Vagina (tissue), 2 donors: ENCODE results near the gene NAT8. TPM values are rescaled to one million over a fixed set of nuclear protein-coding genes. Genes with fewer than 3 reads are reported as not detected.
"Not testable (repeated sequence)": the region's sequence is repeated elsewhere in the genome, so short reads cannot be mapped to it uniquely, and the experiment has no call there.

Source experiments
- DNase-seq, 2 donors: peaks; one replicate each; pipeline ENCODE4 v3.0.0-alpha.2; 2017; ENCODE audit errors: extremely low spot score in 2 of 2
- H3K27ac ChIP-seq: fragments of 200-600 bp; sonication (generic); one replicate; pipeline ENCODE4 v1.5.1; 2019
- H3K27me3 ChIP-seq: fragments of 200-600 bp; sonication (generic); one replicate; pipeline ENCODE4 v1.5.1; 2019
- H3K36me3 ChIP-seq, 2 donors: fragments of 200-600 bp; sonication (generic); one replicate each; pipeline ENCODE4 v1.5.1; 2017 to 2019
- H3K4me1 ChIP-seq: fragments of 200-600 bp; sonication (generic); one replicate; pipeline ENCODE4 v1.5.1; 2019
- H3K4me3 ChIP-seq, 2 donors: fragments of 200-600 bp; sonication (generic); 1 replicate in 1 of 2; 2 replicates in 1 of 2; pipeline ENCODE4 v1.5.1; 2016 to 2019
- H3K9me3 ChIP-seq: fragments of 200-600 bp; sonication (generic); one replicate; pipeline ENCODE4 v1.5.1; 2019
- CTCF ChIP-seq, 3 experiments: fragments of 450-650 bp in 2 of 3; fragments of 200-600 bp in 1 of 3; sonication (generic) in 1 of 3; IDR thresholded peaks; one replicate each; pipeline ENCODE4 v1.5.1; 2017 to 2019; ENCODE audit warnings: antibody characterized with exemption in 3 of 3, mild to moderate bottlenecking in 2 of 3, moderate library complexity in 2 of 3
- POLR2A ChIP-seq, 2 donors: fragments of 450-650 bp; IDR thresholded peaks; one replicate each; pipeline ENCODE4 v1.6.1; 2017; ENCODE audit warnings: antibody characterized with exemption in 2 of 2, mild to moderate bottlenecking in 2 of 2, moderate library complexity in 2 of 2
- POLR2AphosphoS5 ChIP-seq, 2 donors: sonication (generic); formaldehyde crosslinking; IDR thresholded peaks; one replicate each; pipeline ENCODE4 v1.9.0; 2017; ENCODE audit warnings: antibody characterized with exemption in 2 of 2, mild to moderate bottlenecking in 2 of 2, low read depth in 1 of 2; ENCODE audit not compliant: insufficient read depth in 1 of 2
- intact Hi-C: fragments of 100-400 bp; cut with DNase I; formaldehyde crosslinking; loops from one replicate; pipeline ENCODE4 v1.15.1; 2023
- total RNA-seq: library from RNA; depleted of rRNA; stranded (reverse); fragments of >200 nt; gene quantifications from one replicate; pipeline ENCODE4 v1.2.3, GENCODE V29; 2016

Gene NAT8
- total RNA-seq, 1 donor from 2014 or later: not detected

DNA sequence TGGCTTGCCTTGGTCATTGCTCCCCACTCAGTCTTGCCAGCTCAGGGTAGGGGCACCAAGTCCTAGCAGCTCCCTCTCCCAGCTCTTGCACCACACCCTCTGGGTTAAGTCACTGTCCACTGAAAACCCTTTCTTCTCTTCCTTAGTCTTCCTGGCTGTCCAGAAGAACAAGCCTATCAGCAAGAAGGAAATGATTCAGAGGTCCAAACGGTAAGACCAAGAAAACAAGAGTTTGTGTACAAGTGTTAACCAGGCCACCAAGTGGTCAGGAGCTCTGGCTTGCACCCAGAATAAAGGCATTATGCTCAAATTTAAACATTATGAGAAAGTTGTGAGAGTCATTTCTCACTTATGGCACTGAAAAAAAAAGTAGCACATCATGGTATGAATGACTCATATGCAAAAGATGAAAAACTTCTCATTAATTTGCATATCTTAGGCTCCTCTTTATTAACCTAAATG, 32.5 kb upstream of the NAT8 start:
- H3K4me3 ChIP-seq, DNase-seq, H3K27me3 ChIP-seq, H3K9me3 ChIP-seq, intact Hi-C loops, H3K27ac ChIP-seq, H3K36me3 ChIP-seq, H3K4me1 ChIP-seq: not testable (repeated sequence)

DNA sequence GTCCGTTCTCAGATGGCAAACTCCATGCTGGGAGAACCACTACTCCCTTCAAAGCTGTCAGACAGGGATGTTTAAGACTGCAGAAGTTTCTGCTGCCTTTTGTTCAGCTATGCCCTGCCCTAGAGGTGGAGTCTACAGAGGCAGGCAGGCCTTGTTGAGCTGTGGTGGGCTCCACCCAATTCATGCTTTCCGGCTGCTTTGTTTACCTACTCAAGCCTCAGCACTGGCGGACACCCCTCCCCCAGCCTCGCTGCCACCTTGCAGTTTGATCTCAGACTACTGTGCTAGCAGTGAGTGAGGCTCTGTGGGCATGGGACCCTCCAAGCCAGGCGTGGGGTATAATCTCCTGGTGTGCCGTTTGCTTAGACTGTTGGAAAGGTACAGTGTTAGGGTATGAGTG, 27.8 kb upstream of the NAT8 start:
- intact Hi-C loops, H3K36me3 ChIP-seq, H3K4me1 ChIP-seq, H3K4me3 ChIP-seq, H3K27ac ChIP-seq, DNase-seq, H3K9me3 ChIP-seq, H3K27me3 ChIP-seq: not testable (repeated sequence)

GRCh38 chr2:73667239-73667638, 25.0 kb upstream of the NAT8 start:
- not testable (repeated sequence) for H3K36me3 ChIP-seq, DNase-seq

DNA sequence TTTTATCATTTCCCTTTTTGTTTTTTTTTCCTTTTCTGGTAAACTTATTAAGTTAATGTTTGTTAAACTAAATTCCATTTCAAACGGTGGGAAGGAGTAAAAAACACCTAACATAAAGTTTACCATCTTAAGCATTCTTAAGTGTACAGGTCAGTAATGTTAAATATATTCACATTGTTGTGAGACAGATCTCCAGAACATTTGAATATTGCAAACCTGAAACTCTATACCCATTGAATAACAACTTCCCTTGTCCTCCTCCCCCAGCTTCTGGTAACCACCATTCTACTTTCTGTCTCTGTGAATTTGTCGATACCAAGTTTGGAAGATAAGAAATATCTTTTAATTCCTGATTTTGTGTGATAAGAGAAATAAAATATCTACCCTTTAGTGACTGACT, 12.0 kb upstream of the NAT8 start:
- H3K9me3 ChIP-seq: no peaks in the 10 kb centered on the region
- no peak overlapping the region for H3K4me3 ChIP-seq
- TF ChIP-seq POLR2A (IDR thresholded peaks at IDR 0.05): no peak
- TF ChIP-seq POLR2AphosphoS5 (IDR thresholded peaks at IDR 0.05; ENCODE audit: insufficient read depth in 1 of 2, low read depth in 1 of 2): no peak
- TF ChIP-seq CTCF (IDR thresholded peaks at IDR 0.05): no peak

More at GRCh38 chr2:73667239-73667638, 25.0 kb upstream of the NAT8 start:
- H3K27ac ChIP-seq, intact Hi-C loops, H3K4me3 ChIP-seq, H3K27me3 ChIP-seq, H3K9me3 ChIP-seq, H3K4me1 ChIP-seq: not testable (repeated sequence)

DNA sequence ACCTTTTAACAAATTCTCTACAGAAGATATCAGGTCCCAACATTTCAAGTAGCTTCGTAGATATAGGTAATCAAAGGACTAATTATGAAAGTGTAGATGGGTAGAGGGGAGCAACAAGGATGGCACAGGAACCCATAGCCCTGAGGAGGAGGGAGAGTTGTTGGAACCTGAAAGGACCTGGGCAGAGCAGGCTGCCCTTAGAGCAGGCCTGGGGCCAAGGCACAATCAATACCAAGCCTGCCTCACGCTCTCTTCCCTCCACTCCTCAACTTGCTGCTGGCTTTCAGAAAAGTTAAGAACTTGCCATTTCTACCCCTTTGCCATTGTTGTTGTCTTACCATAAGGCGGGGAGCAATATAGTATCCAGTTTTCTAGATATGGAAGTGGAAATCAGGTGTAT, 10.1 kb upstream of the NAT8 start:
- TF ChIP-seq POLR2A (IDR thresholded peaks at IDR 0.05): no peak
- H3K9me3 ChIP-seq: no peaks in the 10 kb centered on the region
- H3K4me3 ChIP-seq: no peak overlapping the region
- no peak for DNase-seq
- intact Hi-C loops: no loop called here
- H3K27me3 ChIP-seq: no peaks in the 10 kb centered on the region
- H3K36me3 ChIP-seq: no peaks in the 10 kb centered on the region
- no peak overlapping the region for H3K27ac ChIP-seq
- H3K4me1 ChIP-seq: no peaks in the 10 kb centered on the region

More for the DNA sequence above, 12.0 kb upstream of the NAT8 start:
- intact Hi-C loops: no loop called here
- Histone ChIP-seq H3K4me1 (no peaks in the 10 kb centered on the region), H3K27me3 (no peaks in the 10 kb centered on the region), H3K36me3 (no peaks in the 10 kb centered on the region), H3K27ac (no peak overlapping the region)
- DNase-seq: no peak

DNA sequence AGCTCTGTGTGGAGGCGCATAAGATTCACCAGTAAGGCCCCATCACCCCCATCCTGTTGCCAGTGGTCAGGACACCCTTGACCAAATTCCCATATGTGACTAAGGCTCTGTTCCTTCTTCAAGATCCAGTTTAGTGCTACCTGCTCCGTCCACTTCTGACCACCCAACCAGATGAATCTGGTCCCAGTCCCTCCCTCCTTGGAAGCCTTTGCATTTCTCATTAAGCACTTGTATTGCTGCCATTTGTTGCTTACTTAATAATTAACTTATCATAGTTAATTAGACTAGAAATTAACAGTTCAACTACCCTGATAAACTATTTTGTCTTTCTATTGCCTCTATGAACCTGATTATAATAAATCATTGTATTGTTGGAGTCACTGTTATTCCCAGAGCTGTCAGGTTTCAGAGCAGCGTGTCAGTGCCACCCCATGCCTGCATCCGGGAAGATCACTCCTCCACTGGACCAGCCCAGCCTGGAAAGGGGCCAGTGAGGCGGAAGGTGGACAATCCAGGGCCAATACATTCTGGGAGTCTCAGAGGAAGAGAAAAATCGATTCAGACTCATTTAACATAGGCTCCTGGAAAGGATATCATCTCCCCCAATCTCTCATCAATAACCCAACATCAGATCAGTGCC, 9.5 kb upstream of the NAT8 start:
- no peak overlapping the region for H3K4me3 ChIP-seq
- no peaks in the 10 kb centered on the region for H3K4me1 ChIP-seq
- no peaks in the 10 kb centered on the region for H3K9me3 ChIP-seq
- DNase-seq: no peak
- no peak for TF ChIP-seq POLR2A (IDR thresholded peaks at IDR 0.05)
- intact Hi-C loops: no loop called here
- H3K27ac ChIP-seq: no peak overlapping the region
- H3K27me3 ChIP-seq: no peaks in the 10 kb centered on the region
- no peaks in the 10 kb centered on the region for H3K36me3 ChIP-seq

DNA sequence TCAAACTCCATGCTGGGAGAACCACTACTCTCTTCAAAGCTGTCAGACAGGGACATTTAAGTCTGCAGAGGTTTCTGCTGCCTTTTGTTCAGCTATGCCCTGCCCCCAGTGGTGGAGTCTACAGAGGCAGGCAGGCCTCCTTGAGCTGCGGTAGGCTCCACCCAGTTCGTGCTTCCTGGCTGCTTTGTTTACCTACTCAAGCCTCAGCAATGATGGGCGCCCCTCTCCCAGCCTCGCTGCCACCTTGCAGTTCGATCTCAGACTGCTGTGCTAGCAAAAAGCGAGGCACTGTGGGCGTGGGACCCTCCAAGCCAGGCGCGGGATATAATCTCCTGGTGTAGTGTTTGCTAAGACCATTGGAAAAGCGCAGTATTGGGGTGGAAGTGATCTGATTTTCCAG, 5.5 kb upstream of the NAT8 start:
- H3K36me3 ChIP-seq, H3K9me3 ChIP-seq, H3K27ac ChIP-seq, H3K27me3 ChIP-seq, intact Hi-C loops, H3K4me1 ChIP-seq, H3K4me3 ChIP-seq, DNase-seq: not testable (repeated sequence)

DNA sequence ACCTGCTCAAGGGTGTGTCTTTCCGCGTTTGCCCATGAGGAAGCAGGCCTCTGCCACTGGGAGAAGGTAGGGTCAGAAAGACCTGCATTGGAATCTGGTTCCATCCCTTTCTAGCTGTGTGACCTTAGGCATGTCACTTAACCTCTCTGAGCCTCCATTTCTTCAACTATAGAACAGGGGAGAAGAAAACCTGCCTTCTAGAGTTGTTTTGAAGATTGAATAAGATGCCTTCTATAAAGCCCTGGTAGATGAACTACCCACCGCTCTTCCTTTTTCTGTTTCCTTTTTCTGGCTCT, 507 bp downstream of the NAT8 start:
- Histone ChIP-seq H3K27ac (no peak overlapping the region), H3K4me3 (no peak overlapping the region), H3K9me3 (no peaks in the 10 kb centered on the region), H3K4me1 (no peaks in the 10 kb centered on the region), H3K27me3 (no peaks in the 10 kb centered on the region), H3K36me3 (no peaks in the 10 kb centered on the region)
- TF ChIP-seq POLR2AphosphoS5 (IDR thresholded peaks at IDR 0.05; ENCODE audit: insufficient read depth in 1 of 2, low read depth in 1 of 2): no peak
- no peak for TF ChIP-seq POLR2A (IDR thresholded peaks at IDR 0.05)
- TF ChIP-seq CTCF (IDR thresholded peaks at IDR 0.05): no peak
- DNase-seq: no peak
- intact Hi-C loops: no loop called here
